Gastrocnemius medialis (tissue), 4 donors: ENCODE measurements around the gene APOL3. TPM values are rescaled to one million over a fixed set of nuclear protein-coding genes. Genes with fewer than 3 reads are reported as not detected.
"Not testable (repeated sequence)": the region's sequence is repeated elsewhere in the genome, so short reads cannot be mapped to it uniquely, and the experiment has no call there.

Source experiments
- ATAC-seq, 2 donors: fragments of 150-250 bp; one replicate each; pipeline ENCODE4 v1.9.1; 2016
- DNase-seq, 2 donors: peaks; one replicate each; pipeline ENCODE4 v3.0.0-alpha.2; 2019
- H3K27ac ChIP-seq, 4 donors: fragments of 200-600 bp; sonication (generic); 1 replicate in 1 of 4; 2 replicates in 3 of 4; pipeline ENCODE4 v1.5.1; 2016 to 2018; ENCODE audit warnings: mild to moderate bottlenecking in 2 of 4, moderate library complexity in 1 of 4
- H3K27me3 ChIP-seq, 3 donors: fragments of 200-600 bp; sonication (generic) in 2 of 3; 1 replicate in 1 of 3; 2 replicates in 2 of 3; pipeline versions ENCODE4 v1.5.1 to v1.6.0; 2016 to 2019; ENCODE audit warnings: mild to moderate bottlenecking in 1 of 3, moderate library complexity in 1 of 3
- H3K36me3 ChIP-seq, 2 donors: fragments of 200-600 bp; sonication (generic) in 1 of 2; one replicate each; pipeline ENCODE4 v1.5.1; 2017 to 2018
- H3K4me1 ChIP-seq, 2 donors: fragments of 200-600 bp; sonication (generic) in 1 of 2; one replicate each; pipeline ENCODE4 v1.5.1; 2016 to 2017; ENCODE audit warnings: mild to moderate bottlenecking in 2 of 2
- H3K4me3 ChIP-seq, 4 donors: fragments of 200-600 bp; sonication (generic) in 3 of 4; 1 replicate in 1 of 4; 2 replicates in 3 of 4; pipeline ENCODE4 v1.5.1; 2016 to 2019; ENCODE audit warnings: mild to moderate bottlenecking in 2 of 4
- H3K9me3 ChIP-seq, 3 donors: fragments of 200-600 bp; sonication (generic) in 2 of 3; 1 replicate in 1 of 3; 2 replicates in 2 of 3; pipeline ENCODE4 v1.5.1; 2016 to 2019
- CTCF ChIP-seq, 5 experiments: fragments of 450-650 bp in 3 of 5; fragments of 200-600 bp in 2 of 5; sonication (generic) in 2 of 5; IDR thresholded peaks in 4 of 5; conservative IDR thresholded peaks in 1 of 5; 1 replicate in 4 of 5; 2 replicates in 1 of 5; pipeline ENCODE4 v1.5.1; 2016 to 2019; ENCODE audit warnings: antibody characterized with exemption in 5 of 5, mild to moderate bottlenecking in 3 of 5, moderate library complexity in 3 of 5
- POLR2A ChIP-seq, 2 donors: fragments of 450-650 bp; IDR thresholded peaks; one replicate each; pipeline ENCODE4 v1.6.1; 2017; ENCODE audit warnings: antibody characterized with exemption in 2 of 2, mild to moderate bottlenecking in 2 of 2, moderate library complexity in 2 of 2
- in situ Hi-C, 4 donors: fragments of 200-750 bp; cut with MboI; loops; one replicate each; pipeline versions ENCODE4 v1.15.0 to v1.8.0; 2017; ENCODE audit warnings: low sequenced_read_pairs in 4 of 4
- intact Hi-C: fragments of 100-400 bp; cut with DNase I; formaldehyde crosslinking; loops from one replicate; pipeline ENCODE4 v1.15.1; 2023; ENCODE audit warnings: low total_unique reads
- total RNA-seq, 4 donors: library from RNA; depleted of rRNA; stranded (reverse); fragments of >200 nt; gene quantifications; one replicate each; pipeline versions ENCODE4 v1.1.0 to v1.2.3, GENCODE V29; 2016

Gene APOL3
- total RNA-seq, 4 donors from 2014 or later: 16.6 to 23.4 (median 19.3) TPM

GRCh38 chr22:36191106-36191836 lies 30.7 kb upstream of the APOL3 start:
- peak; percentile 89 to 96 for ATAC-seq
- in situ Hi-C loops (loop anchor here in 2 of 4 donors (5.0 to 10.0 kb wide), 2 partner anchors 84 to 86 kb away; no protein-coding TSS in a partner anchor), intact Hi-C loops (no loop called here)
- H3K27ac ChIP-seq: peak overlapping the region in 2 of 4 donors; percentile 29 to 39
- H3K36me3 ChIP-seq: no peaks in the 10 kb centered on the region
- H3K9me3 ChIP-seq: no peaks in the 10 kb centered on the region
- H3K4me1 ChIP-seq: peaks cover 0 to 8% of the 10 kb centered on the region in 2 donors
- H3K4me3 ChIP-seq: no peak overlapping the region
- TF ChIP-seq CTCF (IDR thresholded peaks at IDR 0.05 in 4 of 5, conservative IDR thresholded peaks at IDR 0.05 in 1 of 5) (no peak), POLR2A (IDR thresholded peaks at IDR 0.05) (no peak)
- no peaks in the 10 kb centered on the region for H3K27me3 ChIP-seq
- peak; percentile 68 to 78 for DNase-seq

GRCh38 chr22:36187862-36188261 lies 27.3 kb upstream of the APOL3 start:
- in situ Hi-C loops: loop anchor here in 1 of 4 donors (10.0 kb wide), 1 partner anchor 53 kb away; no protein-coding TSS in a partner anchor
- H3K9me3 ChIP-seq, intact Hi-C loops, H3K4me1 ChIP-seq, H3K36me3 ChIP-seq, DNase-seq, H3K27ac ChIP-seq, H3K27me3 ChIP-seq, ATAC-seq, H3K4me3 ChIP-seq: not testable (repeated sequence)

GRCh38 chr22:36185828-36186624 lies 25.5 kb upstream of the APOL3 start:
- DNase-seq: no peak
- TF ChIP-seq CTCF (IDR thresholded peaks at IDR 0.05 in 4 of 5, conservative IDR thresholded peaks at IDR 0.05 in 1 of 5): no peak
- no peak for TF ChIP-seq POLR2A (IDR thresholded peaks at IDR 0.05)
- H3K27ac ChIP-seq: no peak overlapping the region
- no peak for ATAC-seq
- no peaks in the 10 kb centered on the region for H3K27me3 ChIP-seq
- no peak overlapping the region for H3K4me3 ChIP-seq
- H3K36me3 ChIP-seq: no peaks in the 10 kb centered on the region
- in situ Hi-C loops: loop anchor here in 1 of 4 donors (10.0 kb wide), 1 partner anchor 51 kb away; no protein-coding TSS in a partner anchor
- H3K9me3 ChIP-seq: no peaks in the 10 kb centered on the region
- H3K4me1 ChIP-seq: peaks cover 0 to 5% of the 10 kb centered on the region in 2 donors
- intact Hi-C loops: no loop called here

GRCh38 chr22:36184433-36185025 lies 24.0 kb upstream of the APOL3 start:
- no peaks in the 10 kb centered on the region for H3K36me3 ChIP-seq
- no peak for TF ChIP-seq POLR2A (IDR thresholded peaks at IDR 0.05)
- no peak for TF ChIP-seq CTCF (IDR thresholded peaks at IDR 0.05 in 4 of 5, conservative IDR thresholded peaks at IDR 0.05 in 1 of 5)
- no peak for ATAC-seq
- H3K27ac ChIP-seq: no peak overlapping the region
- no peaks in the 10 kb centered on the region for H3K27me3 ChIP-seq
- in situ Hi-C loops: loop anchor here in 2 of 4 donors (5.0 to 10.0 kb wide), 2 partner anchors 42 to 50 kb away; no protein-coding TSS in a partner anchor
- no peak for DNase-seq
- intact Hi-C loops: no loop called here
- no peaks in the 10 kb centered on the region for H3K9me3 ChIP-seq
- no peak overlapping the region for H3K4me3 ChIP-seq
- H3K4me1 ChIP-seq: peaks cover 0 to 5% of the 10 kb centered on the region in 2 donors
